H1 (cell line): ENCODE measurements around the gene NIT2. TPM values are rescaled to one million over a fixed set of nuclear protein-coding genes. Genes with fewer than 3 reads are reported as not detected.

Experiments
- CTCF ChIA-PET: fragments of 300-600 bp; sonication (Branson Sonifier 250); formaldehyde crosslinking; loops from one replicate; lab custom pipeline; 2021; ENCODE audit not compliant: partially characterized antibody; lab: Charles Lee
- POLR2A ChIA-PET: fragments of 300-600 bp; sonication (Branson Sonifier 250); formaldehyde crosslinking; loops from one replicate; lab custom pipeline; 2021; ENCODE audit warnings: inconsistent platforms; ENCODE audit not compliant: partially characterized antibody; lab: Charles Lee
- DNase-seq, 2 experiments: peaks; one replicate each; pipeline versions ENCODE4 v3.0.0 to v3.0.0-alpha.2; 2010 to 2022; ENCODE audit warnings: low spot score in 2 of 2, low read depth in 1 of 2, mixed read lengths in 1 of 2
- FAIRE-seq: peaks from 2 replicates; lab custom pipeline; 2011; peaks lifted over from hg19 to GRCh38; lab: Jason Lieb, UNC
- H2AFZ ChIP-seq: 2 replicates; pipeline ENCODE4 v1.8.1; 2012; ENCODE audit warnings: low read length, inconsistent platforms
- H2AK5ac ChIP-seq: 2 replicates; pipeline ENCODE4 v1.6.1; 2013; ENCODE audit warnings: low read depth, low read length
- H2BK120ac ChIP-seq: replicated peaks from 2 replicates; pipeline ENCODE3; 2013; ENCODE audit warnings: low read depth, low read length, inconsistent platforms
- H2BK12ac ChIP-seq: 2 replicates; pipeline ENCODE4 v1.6.1; 2013; ENCODE audit warnings: low read depth, low read length
- H2BK15ac ChIP-seq: 2 replicates; pipeline ENCODE4 v1.6.1; 2013; ENCODE audit warnings: low read length
- H2BK20ac ChIP-seq: 2 replicates; pipeline ENCODE4 v1.6.1; 2013; ENCODE audit warnings: low read length
- H2BK5ac ChIP-seq: 2 replicates; pipeline ENCODE4 v1.6.1; 2013; ENCODE audit warnings: low read depth, low read length
- H3K14ac ChIP-seq: 2 replicates; pipeline ENCODE4 v1.6.1; 2013; ENCODE audit warnings: inconsistent platforms; ENCODE audit not compliant: insufficient read length
- H3K18ac ChIP-seq: 2 replicates; pipeline ENCODE4 v1.6.1; 2013; ENCODE audit warnings: low read length; ENCODE audit errors: extremely low read depth
- H3K23ac ChIP-seq: 2 replicates; pipeline ENCODE4 v1.6.1; 2013; ENCODE audit warnings: inconsistent platforms; ENCODE audit not compliant: insufficient read length
- H3K23me2 ChIP-seq: 2 replicates; pipeline ENCODE4 v1.6.1; 2013; ENCODE audit warnings: low read depth, low read length
- H3K27ac ChIP-seq: 2 replicates; pipeline ENCODE4 v1.6.1; 2011; ENCODE audit warnings: low read depth, low read length, inconsistent platforms
- H3K27me3 ChIP-seq, 4 experiments: replicated peaks in 1 of 4; 1 replicate in 1 of 4; 2 replicates in 3 of 4; pipeline versions ENCODE4 v1.6.1 to v1.8.1; 2011 to 2013; ENCODE audit warnings: low read length in 3 of 4, mild to moderate bottlenecking in 3 of 4, inconsistent platforms in 2 of 4, mixed read lengths in 2 of 4, moderate library complexity in 1 of 4; ENCODE audit not compliant: control insufficient read depth in 3 of 4, insufficient read depth in 3 of 4; ENCODE audit errors: extremely low read depth in 1 of 4
- H3K36me3 ChIP-seq, 4 experiments: 2 replicates each; pipeline versions ENCODE4 v1.6.1 to v1.8.1; 2011 to 2013; ENCODE audit warnings: mild to moderate bottlenecking in 4 of 4, low read length in 3 of 4, moderate library complexity in 2 of 4, control low read depth in 1 of 4, inconsistent platforms in 1 of 4; ENCODE audit not compliant: insufficient read depth in 4 of 4, control insufficient read depth in 2 of 4
- H3K4ac ChIP-seq: replicated peaks from 2 replicates; pipeline ENCODE3; 2013; ENCODE audit warnings: low read length, low read depth, mixed read lengths, inconsistent platforms; ENCODE audit not compliant: insufficient read length
- H3K4me1 ChIP-seq, 4 experiments: replicated peaks in 1 of 4; 1 replicate in 1 of 4; 2 replicates in 3 of 4; pipeline versions ENCODE4 v1.6.1 to v1.8.1; 2011 to 2013; ENCODE audit warnings: low read length in 3 of 4, inconsistent platforms in 2 of 4, mixed read lengths in 1 of 4; ENCODE audit not compliant: insufficient read depth in 4 of 4, control insufficient read depth in 3 of 4
- H3K4me2 ChIP-seq, 2 experiments: 2 replicates each; pipeline versions ENCODE4 v1.6.1 to v1.8.1; 2011 to 2013; ENCODE audit warnings: low read depth in 2 of 2, low read length in 2 of 2, control low read depth in 1 of 2, inconsistent platforms in 1 of 2, mild to moderate bottlenecking in 1 of 2; ENCODE audit not compliant: insufficient read depth in 1 of 2
- H3K4me3 ChIP-seq, 4 experiments: fragments of 200-600, 300-600 bp in 1 of 4; sonication (generic), shearing (Covaris generic), sonication (Bioruptor Twin) in 1 of 4; 2 replicates each; pipeline versions ENCODE4 v1.5.1 to v1.8.1; 2011 to 2016; ENCODE audit warnings: low read length in 4 of 4, low read depth in 3 of 4, control low read depth in 2 of 4, inconsistent platforms in 2 of 4, mild to moderate bottlenecking in 2 of 4, mixed read lengths in 1 of 4, moderate library complexity in 1 of 4; ENCODE audit not compliant: insufficient read depth in 2 of 4; ENCODE audit errors: extremely low read depth in 1 of 4
- H3K56ac ChIP-seq: replicated peaks from 2 replicates; pipeline ENCODE3; 2013; ENCODE audit warnings: low read depth, mild to moderate bottlenecking, mixed read lengths, low read length, inconsistent platforms; ENCODE audit not compliant: insufficient read length
- H3K79me1 ChIP-seq: 2 replicates; pipeline ENCODE4 v1.6.1; 2013; ENCODE audit warnings: low read depth, low read length, control low read depth
- H3K79me2 ChIP-seq, 2 experiments: 2 replicates each; pipeline versions ENCODE4 v1.6.1 to v1.8.1; 2012 to 2013; ENCODE audit warnings: low read length in 2 of 2, mild to moderate bottlenecking in 2 of 2, inconsistent platforms in 1 of 2; ENCODE audit not compliant: insufficient read depth in 2 of 2, control insufficient read depth in 1 of 2
- H3K9ac ChIP-seq, 4 experiments: replicated peaks in 1 of 4; 1 replicate in 1 of 4; 2 replicates in 3 of 4; pipeline versions ENCODE4 v1.6.1 to v1.8.1; 2011 to 2013; ENCODE audit warnings: low read depth in 3 of 4, low read length in 3 of 4, control low read depth in 2 of 4, mild to moderate bottlenecking in 2 of 4, moderate library complexity in 2 of 4, inconsistent platforms in 1 of 4; ENCODE audit errors: extremely low read depth in 1 of 4
- H3K9me3 ChIP-seq, 2 experiments: 2 replicates each; pipeline versions ENCODE4 v1.6.1 to v1.8.1; 2012 to 2013; ENCODE audit warnings: mild to moderate bottlenecking in 2 of 2, moderate library complexity in 2 of 2, control low read depth in 1 of 2, inconsistent platforms in 1 of 2, low read depth in 1 of 2, low read length in 1 of 2, mixed read lengths in 1 of 2; ENCODE audit not compliant: insufficient read depth in 2 of 2
- H4K20me1 ChIP-seq, 2 experiments: replicated peaks in 1 of 2; 2 replicates each; pipeline versions ENCODE3 to v1.8.1; 2011 to 2013; ENCODE audit warnings: inconsistent platforms in 2 of 2, low read length in 2 of 2, mild to moderate bottlenecking in 1 of 2; ENCODE audit not compliant: insufficient read depth in 2 of 2, control insufficient read depth in 1 of 2
- H4K5ac ChIP-seq: 2 replicates; pipeline ENCODE4 v1.6.1; 2013; ENCODE audit warnings: low read length, low read depth, mixed read lengths, inconsistent platforms; ENCODE audit not compliant: insufficient read length
- H4K8ac ChIP-seq: 2 replicates; pipeline ENCODE4 v1.8.0; 2013; ENCODE audit warnings: mild to moderate bottlenecking, moderate library complexity, low read length, inconsistent platforms; ENCODE audit not compliant: insufficient read depth; ENCODE audit errors: extremely low read depth
- H4K91ac ChIP-seq: replicated peaks from 2 replicates; pipeline ENCODE3; 2013; ENCODE audit warnings: low read length, mixed read lengths, inconsistent platforms; ENCODE audit not compliant: insufficient read length
- CEBPB ChIP-seq: IDR thresholded peaks from 2 replicates; pipeline ENCODE4 v1.6.1; 2012; ENCODE audit warnings: low read depth, low read length
- EP300 ChIP-seq, 2 experiments: IDR thresholded peaks; 1 replicate in 1 of 2; 2 replicates in 1 of 2; pipeline ENCODE4 v1.6.1; 2011 to 2012; ENCODE audit warnings: low read depth in 2 of 2, low read length in 2 of 2, mild to moderate bottlenecking in 2 of 2, borderline replicate concordance in 1 of 2, inconsistent platforms in 1 of 2, moderate library complexity in 1 of 2
- HDAC6 ChIP-seq: IDR thresholded peaks from one replicate; pipeline ENCODE4 v1.7.1; 2012; ENCODE audit warnings: low read depth, mild to moderate bottlenecking, inconsistent platforms, low read length, moderate library complexity
- NANOG ChIP-seq: IDR thresholded peaks from 2 replicates; pipeline ENCODE4 v1.6.1; 2011; ENCODE audit warnings: low read length, low read depth, mild to moderate bottlenecking, inconsistent platforms; ENCODE audit not compliant: insufficient read depth, poor library complexity, severe bottlenecking
- PHF8 ChIP-seq: fragments of 200-600 bp; sonication (generic); conservative IDR thresholded peaks from 2 replicates; pipeline ENCODE4 v1.7.1; 2012; ENCODE audit warnings: low read depth, mild to moderate bottlenecking, inconsistent platforms, low read length, moderate library complexity
- POLR2AphosphoS5 ChIP-seq: IDR thresholded peaks from 2 replicates; pipeline ENCODE4 v1.6.1; 2011; ENCODE audit warnings: low read depth, low read length
- RXRA ChIP-seq: IDR thresholded peaks from 2 replicates; pipeline ENCODE4 v1.6.1; 2011; ENCODE audit warnings: low read depth, mild to moderate bottlenecking, low read length, moderate library complexity; ENCODE audit not compliant: insufficient read depth
- TAF7 ChIP-seq: optimal IDR thresholded peaks from 2 replicates; pipeline ENCODE3; 2011; ENCODE audit warnings: low read depth, mild to moderate bottlenecking, inconsistent platforms, low read length, moderate library complexity, borderline replicate concordance
- TCF12 ChIP-seq: IDR thresholded peaks from 2 replicates; pipeline ENCODE4 v1.6.1; 2011; ENCODE audit warnings: low read depth, mild to moderate bottlenecking, low read length
- YY1 ChIP-seq: IDR thresholded peaks from 2 replicates; pipeline ENCODE4 v1.6.1; 2011; ENCODE audit warnings: low read depth, mild to moderate bottlenecking, low read length
- WGBS, 2 experiments: shearing (Covaris generic) in 1 of 2; methylation state at CpG; one replicate each; pipeline versions ENCODE4 v1.1.6 to v1.1.7; 2013 to 2015; ENCODE audit warnings: low lambda C conversion rate in 2 of 2, mixed read lengths in 2 of 2, inconsistent platforms in 1 of 2, low coverage in 1 of 2, missing lambda C conversion rate in 1 of 2; ENCODE audit not compliant: insufficient replicate concordance in 2 of 2, insufficient coverage in 1 of 2, insufficient read length in 1 of 2; ENCODE audit errors: extremely low coverage in 1 of 2, missing lambda C conversion rate in 1 of 2; 5-methylcytosine and 5-hydroxymethylcytosine counted together
- polyA plus RNA-seq, 7 experiments: library from polyadenylated mRNA; depleted of rRNA in 3 of 7; stranded (reverse) in 5 of 7; unstranded in 2 of 7; fragments of >200 nt in 5 of 7; fragments of 200-250 nt in 2 of 7; gene quantifications; 1 replicate in 5 of 7; 2 replicates in 1 of 7; 4 replicates in 1 of 7; pipeline versions ENCODE4 v1.2.1 to v1.2.3, GENCODE V29; 2011 to 2013; ENCODE audit warnings: missing spikeins in 2 of 7, mixed read lengths in 2 of 7
- total RNA-seq: library from RNA; stranded (reverse); fragmentation: NEBNext Ultra II Directional; extraction: Animal tissue kit (Norgen Biotek cat#: 25700); gene quantifications from 2 replicates; pipeline ENCODE4 v1.2.1, GENCODE V29; 2021

The NIT2 gene
- total and polyA plus RNA-seq, 2 of the 8 experiments (the other 6 are each of a cell fraction or from before 2014, with no cell fraction given): 15.2 to 25.3 TPM

DNA sequence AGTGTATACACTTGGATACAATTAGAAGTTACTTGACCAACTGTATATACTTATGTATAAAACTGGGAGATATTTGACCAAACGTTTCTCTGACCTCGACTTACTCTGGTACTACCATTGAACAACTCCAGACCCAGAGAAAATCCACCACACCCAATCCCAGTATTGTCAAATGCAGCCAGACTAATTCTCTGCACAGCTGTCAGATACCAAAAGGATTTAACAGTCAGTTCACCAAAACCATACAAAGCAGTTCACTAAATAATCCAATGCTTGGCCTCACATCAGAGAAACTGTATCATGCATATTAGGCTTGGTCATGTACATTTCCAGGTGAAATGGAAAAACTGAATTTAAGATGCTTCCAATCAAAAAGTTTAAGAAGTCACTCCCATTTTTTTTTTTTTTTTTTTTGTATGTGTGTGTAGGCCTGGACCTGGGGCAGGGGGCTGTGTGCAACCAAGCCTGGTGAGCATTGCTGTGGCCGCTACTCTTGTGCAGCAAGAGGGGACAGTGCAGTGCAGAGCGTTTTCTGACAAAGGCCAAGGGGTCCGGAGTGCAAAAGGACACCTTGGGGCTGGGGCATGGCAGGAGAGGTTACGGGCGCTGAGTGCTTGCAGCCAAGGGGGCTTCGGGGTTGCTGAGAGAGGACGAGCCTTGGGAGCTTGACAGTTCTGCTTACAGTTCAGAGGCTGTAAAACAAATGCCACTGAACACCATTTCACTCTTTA is 64.9 kb downstream of the NIT2 start:
- peaks cover 21 to 86% of the 10 kb centered on the region in 2 experiments for H3K79me2 ChIP-seq
- CTCF ChIA-PET: interaction anchor here (0.6 to 1.8 kb wide), 7 partner anchors 49 to 371 kb away, joined by 3 to 8 read pairs (median 4); no protein-coding TSS in a partner anchor
- no peak for DNase-seq
- TF ChIP-seq CEBPB: no peak
- TF ChIP-seq RXRA: no peak
- TF ChIP-seq YY1: no peak
- TF ChIP-seq EP300 (IDR thresholded peaks at IDR 0.05; ENCODE audit: borderline replicate concordance in 1 of 2, low read depth in 2 of 2, low read length in 2 of 2): no peak
- no peak for TF ChIP-seq POLR2AphosphoS5
- TF ChIP-seq TAF7: no peak
- no peak for TF ChIP-seq NANOG
- no peak for TF ChIP-seq PHF8
- no peak for TF ChIP-seq HDAC6
- no peak for TF ChIP-seq TCF12

More for the DNA sequence above, 64.9 kb downstream of the NIT2 start:
- Histone ChIP-seq H3K9ac (peak overlapping the region in 2 of 4 experiments; percentile 80 to 93; a peak in 3 of 7 replicates), H2BK5ac (no peak overlapping the region), H4K8ac (no peak overlapping the region; the same call in 1 of the 2 replicates), H3K27me3 (no peaks in the 10 kb centered on the region), H2BK15ac (no peak overlapping the region), H3K18ac (no peak overlapping the region), H4K20me1 (peaks cover 14 to 18% of the 10 kb centered on the region in 2 experiments), H3K4ac (no peak overlapping the region), H2BK120ac (no peak overlapping the region), H3K79me1 (no peaks in the 10 kb centered on the region), H3K4me3 (peak overlapping the region; percentile 59 to 96 (median 84)), H3K4me1 (peaks cover 0 to 3% (median under 1%) of the 10 kb centered on the region in 4 experiments; a peak in 2 of 7 replicates), H3K23me2 (peaks cover 16% of the 10 kb centered on the region), H2AFZ (no peak overlapping the region), H2AK5ac (no peak overlapping the region), H3K9me3 (no peaks in the 10 kb centered on the region), H3K23ac (no peak overlapping the region), H4K91ac (no peak overlapping the region), H3K14ac (no peak overlapping the region), H4K5ac (no peak overlapping the region), H2BK12ac (no peak overlapping the region), H3K27ac (no peak overlapping the region), H2BK20ac (no peak overlapping the region), H3K56ac (no peak overlapping the region), H3K36me3 (no peaks in the 10 kb centered on the region), H3K4me2 (peak overlapping the region; percentile 91 to 92)
- WGBS, 2 experiments: 83% methylated on average over 9 of the region's 9 CpGs; no CpG with 5 or more reads in 1 of the 2 experiments
- no peak for FAIRE-seq
- POLR2A ChIA-PET: interaction anchor here (1.3 to 5.9 kb wide), 8 partner anchors 7 to 91 kb away, joined by 3 to 58 read pairs (median 14); partner anchors contain the start of gene NIT2
